GM12872 (cell line): ENCODE measurements around the gene FIZ1.

Experiments
- TF ChIP-seq, protein P1 (sequence below): IDR thresholded peaks from 3 replicates; pipeline ENCODE4 v1.5.1; 2011; ENCODE audit warnings: low read depth, mild to moderate bottlenecking, low read length, moderate library complexity; ENCODE audit not compliant: insufficient read depth

Gene FIZ1

DNA sequence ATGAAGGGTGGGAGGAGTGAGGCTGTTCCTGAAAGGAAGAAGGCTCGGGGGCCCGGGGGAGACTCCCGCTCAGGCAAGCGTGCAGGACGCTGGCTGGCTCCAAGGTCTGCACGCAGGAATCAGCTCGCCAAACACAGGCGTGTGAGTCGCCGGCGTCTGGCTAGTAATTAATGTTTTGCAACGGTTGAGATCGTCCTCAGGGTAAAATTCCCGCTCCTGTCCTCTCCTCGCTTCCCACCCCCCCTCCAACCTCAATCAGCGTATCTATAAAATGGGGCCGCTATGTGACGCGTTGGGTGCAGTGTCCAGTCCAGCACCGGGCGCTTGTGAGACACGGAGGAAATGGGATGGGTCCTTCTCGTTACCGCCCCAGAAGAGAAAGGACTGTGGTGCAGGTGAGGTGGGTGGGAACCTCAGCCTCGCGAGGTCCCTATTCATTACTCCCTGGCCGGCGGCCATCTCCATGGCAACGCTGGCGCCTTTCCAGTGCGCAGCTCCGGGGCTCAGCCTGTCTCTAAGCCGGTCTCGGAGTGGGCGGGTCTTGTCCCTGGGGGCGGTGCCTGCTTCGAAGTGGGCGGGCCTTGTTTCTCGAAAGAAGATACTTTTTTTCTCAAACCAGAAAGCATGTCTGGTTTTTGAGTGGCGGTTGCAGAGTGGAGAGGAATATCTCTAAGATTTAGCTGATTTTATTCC, 12.2 kb downstream of the FIZ1 start:
- TF ChIP-seq, protein P1, sequence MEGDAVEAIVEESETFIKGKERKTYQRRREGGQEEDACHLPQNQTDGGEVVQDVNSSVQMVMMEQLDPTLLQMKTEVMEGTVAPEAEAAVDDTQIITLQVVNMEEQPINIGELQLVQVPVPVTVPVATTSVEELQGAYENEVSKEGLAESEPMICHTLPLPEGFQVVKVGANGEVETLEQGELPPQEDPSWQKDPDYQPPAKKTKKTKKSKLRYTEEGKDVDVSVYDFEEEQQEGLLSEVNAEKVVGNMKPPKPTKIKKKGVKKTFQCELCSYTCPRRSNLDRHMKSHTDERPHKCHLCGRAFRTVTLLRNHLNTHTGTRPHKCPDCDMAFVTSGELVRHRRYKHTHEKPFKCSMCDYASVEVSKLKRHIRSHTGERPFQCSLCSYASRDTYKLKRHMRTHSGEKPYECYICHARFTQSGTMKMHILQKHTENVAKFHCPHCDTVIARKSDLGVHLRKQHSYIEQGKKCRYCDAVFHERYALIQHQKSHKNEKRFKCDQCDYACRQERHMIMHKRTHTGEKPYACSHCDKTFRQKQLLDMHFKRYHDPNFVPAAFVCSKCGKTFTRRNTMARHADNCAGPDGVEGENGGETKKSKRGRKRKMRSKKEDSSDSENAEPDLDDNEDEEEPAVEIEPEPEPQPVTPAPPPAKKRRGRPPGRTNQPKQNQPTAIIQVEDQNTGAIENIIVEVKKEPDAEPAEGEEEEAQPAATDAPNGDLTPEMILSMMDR = no peak

GRCh38 chr19:55585658-55586339, 13.5 kb downstream of the FIZ1 start:
- TF ChIP-seq, protein P1 = no peak

DNA sequence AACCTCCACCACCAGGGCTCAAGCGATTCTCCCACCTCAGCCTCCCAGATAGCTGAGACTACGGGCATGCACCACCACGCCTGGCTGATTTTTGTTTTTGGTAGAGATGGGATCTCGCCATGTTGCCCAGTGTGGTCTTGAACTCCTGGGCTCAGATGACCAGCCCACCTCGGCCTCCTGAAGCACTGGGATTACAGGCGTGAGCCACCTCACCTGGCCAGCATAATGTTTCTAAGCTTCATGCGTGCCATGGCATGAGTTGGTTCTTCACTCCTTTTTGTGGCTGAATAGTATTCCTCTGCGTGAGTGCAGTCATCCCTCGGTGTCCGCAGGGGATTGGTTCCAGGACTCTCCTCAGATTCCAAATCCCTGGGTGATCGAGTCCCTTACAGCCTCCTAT, 14.4 kb downstream of the FIZ1 start:
- TF ChIP-seq, protein P1 = no peak

DNA sequence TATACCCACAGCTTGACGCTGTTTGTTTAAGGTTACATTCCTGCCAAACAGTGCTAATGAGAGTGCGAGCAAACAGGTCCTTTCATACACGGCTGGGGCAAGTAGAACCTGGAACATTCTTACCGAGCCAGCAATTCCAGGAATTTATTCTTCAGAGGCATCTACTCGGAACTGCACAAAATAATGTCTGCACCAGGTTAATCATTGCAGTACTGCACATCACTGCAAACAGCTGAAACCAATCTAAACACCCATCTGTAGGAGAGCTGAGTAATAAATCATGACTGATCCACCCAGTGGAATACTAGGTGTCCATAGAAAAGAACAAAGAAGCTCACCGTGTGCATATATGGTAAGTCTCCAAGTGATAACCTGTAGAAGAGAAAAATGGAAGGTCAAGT, 17.5 kb downstream of the FIZ1 start:
- TF ChIP-seq, protein P1 = no peak

DNA sequence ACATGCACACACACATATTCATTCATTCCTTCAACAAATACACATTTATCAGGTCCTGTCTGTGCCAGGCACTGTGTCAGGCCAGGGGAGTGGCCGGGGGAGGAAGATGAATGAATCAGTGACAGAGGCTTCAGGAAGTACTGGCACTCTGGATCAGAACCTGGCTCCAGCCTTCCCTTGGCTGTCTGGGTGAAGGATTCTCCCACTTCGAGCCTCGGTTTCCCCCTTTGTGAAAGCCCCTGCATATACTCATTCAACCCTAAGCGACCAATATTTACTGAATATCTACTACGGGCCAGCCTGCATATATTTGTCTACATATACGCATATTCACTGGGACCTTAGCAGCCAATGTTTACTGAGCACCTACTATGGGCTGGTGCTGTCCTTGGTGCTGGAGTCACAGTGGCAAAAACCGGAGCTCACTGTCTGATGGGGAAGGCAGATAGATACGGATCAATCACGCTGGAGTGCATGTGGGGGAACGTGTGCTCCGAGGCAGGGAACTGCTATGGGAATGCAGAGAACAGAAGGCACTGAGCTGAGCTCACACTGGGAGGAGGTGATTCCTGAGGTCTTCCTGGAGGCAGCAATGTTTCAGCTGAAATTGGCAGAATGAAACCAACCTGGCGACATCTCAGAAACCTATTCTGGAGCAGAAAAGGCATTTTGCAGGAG, 18.0 kb downstream of the FIZ1 start:
- TF ChIP-seq, protein P1 = no peak

DNA sequence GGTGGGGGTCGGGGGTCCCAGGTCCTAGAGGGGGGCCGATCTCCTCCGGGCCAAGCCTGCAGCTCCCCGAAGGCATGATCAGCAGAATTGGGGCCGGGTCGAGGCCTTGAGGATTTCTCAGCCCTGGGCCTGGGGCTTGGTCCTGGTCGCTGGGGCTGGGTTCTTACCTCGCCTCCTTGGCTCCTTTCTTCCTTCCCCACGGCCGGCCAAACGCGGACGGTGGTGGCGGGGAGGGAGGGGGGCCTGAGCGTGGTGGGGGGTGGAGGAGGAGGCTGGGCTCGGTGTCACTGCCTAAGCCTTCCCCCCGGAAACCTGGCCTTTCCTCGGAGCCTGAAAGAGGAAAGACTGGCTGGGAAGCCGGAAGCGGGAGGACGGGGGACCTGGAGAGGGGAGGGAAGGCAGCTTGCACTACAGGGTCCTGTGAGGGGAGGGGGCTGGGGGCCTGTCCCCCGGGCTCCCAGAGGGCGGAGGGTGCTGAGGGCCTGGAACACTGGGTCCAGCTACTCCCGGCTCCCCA, 18.6 kb downstream of the FIZ1 start, which contains the start of gene ZNF579:
ZNF579 (minus strand) TSS at position 221 of the 517 bp plus-strand sequence. CDS start 1,209 bp downstream, outside the sequence.
- TF ChIP-seq, protein P1 = no peak
